Lung (tissue), 12 donors: ENCODE data around the gene SIM2. TPM values are rescaled to one million over a fixed set of nuclear protein-coding genes. Genes with fewer than 3 reads are reported as not detected.

Experiments used
- ATAC-seq: fragments of 200-7000 bp; cut with Tn5 transposase; one replicate; pipeline ENCODE4 v1.9.1; 2020; ENCODE audit warnings: moderate number of reproducible peaks; ENCODE audit not compliant: insufficient read depth, low FRiP score
- DNase-seq, 3 donors: peaks; one replicate each; pipeline ENCODE4 v3.0.0-alpha.2; 2013 to 2017
- H3K27ac ChIP-seq, 2 donors: one replicate each; pipeline ENCODE4 v1.5.1; 2013; ENCODE audit warnings: mild to moderate bottlenecking in 2 of 2, moderate library complexity in 2 of 2, control low read depth in 1 of 2, inconsistent platforms in 1 of 2, low read depth in 1 of 2, low read length in 1 of 2
- H3K27me3 ChIP-seq, 3 donors: one replicate each; pipeline ENCODE4 v1.5.1; 2013; ENCODE audit warnings: low read length in 2 of 3; ENCODE audit not compliant: control insufficient read depth in 3 of 3, insufficient read depth in 3 of 3
- H3K36me3 ChIP-seq, 4 donors: one replicate each; pipeline ENCODE4 v1.5.1; 2013; ENCODE audit warnings: low read length in 4 of 4, mild to moderate bottlenecking in 1 of 4, moderate library complexity in 1 of 4; ENCODE audit not compliant: control insufficient read depth in 4 of 4, insufficient read depth in 4 of 4
- H3K4me1 ChIP-seq, 5 donors: one replicate each; pipeline ENCODE4 v1.5.1; 2013; ENCODE audit warnings: low read length in 5 of 5, mild to moderate bottlenecking in 2 of 5, moderate library complexity in 1 of 5; ENCODE audit not compliant: control insufficient read depth in 5 of 5, insufficient read depth in 5 of 5
- H3K4me3 ChIP-seq: one replicate; pipeline ENCODE4 v1.5.1; 2013; ENCODE audit warnings: mild to moderate bottlenecking, control low read depth, moderate library complexity
- H3K9ac ChIP-seq, 2 donors: one replicate each; pipeline ENCODE4 v1.5.1; 2013; ENCODE audit warnings: low read length in 2 of 2, control low read depth in 1 of 2; ENCODE audit not compliant: insufficient read depth in 1 of 2
- H3K9me3 ChIP-seq, 4 donors: one replicate each; pipeline ENCODE4 v1.5.1; 2013; ENCODE audit warnings: low read length in 3 of 4, mild to moderate bottlenecking in 1 of 4, moderate library complexity in 1 of 4; ENCODE audit not compliant: control insufficient read depth in 4 of 4, insufficient read depth in 3 of 4
- CTCF ChIP-seq: IDR thresholded peaks from 2 replicates; pipeline ENCODE4 v1.5.1; 2012; ENCODE audit warnings: mild to moderate bottlenecking; ENCODE audit errors: control extremely low read depth, extremely low read depth
- WGBS, 2 donors: extraction: QIAGEN DNeasy Blood & Tissue Kit; methylation state at CpG; one replicate each; pipeline ENCODE4 v1.1.7; 2013; 5-methylcytosine and 5-hydroxymethylcytosine counted together
- polyA plus RNA-seq, 2 donors: library from polyadenylated mRNA; stranded (reverse); fragments of 200-250 nt; gene quantifications; one replicate each; pipeline ENCODE4 v1.2.1, GENCODE V29; 2013
- total RNA-seq, 2 donors: library from RNA; depleted of rRNA in 1 of 2; stranded (reverse); fragments of >200 nt in 1 of 2; gene quantifications; one replicate each; pipeline ENCODE4 v1.2.1, GENCODE V29; 2014 to 2021
- donor health status: control.
- donor health status: control.
- donor health status: Bipolar disorder and iron deficiency.
- donor health status: healthy.
- donor health status: DM: yes; HTN: yes; CAD: no.

The SIM2 gene
- total and polyA plus RNA-seq, 4 donors: not detected

GRCh38 chr21:36678538-36678937, 20.4 kb upstream of the SIM2 start:
- ATAC-seq (no peak), DNase-seq (no peak)
- H3K36me3 ChIP-seq: no peaks in the 10 kb centered on the region
- H3K27ac ChIP-seq: no peak overlapping the region
- no peak overlapping the region for H3K9ac ChIP-seq
- no peaks in the 10 kb centered on the region for H3K4me1 ChIP-seq
- H3K4me3 ChIP-seq: no peak overlapping the region
- peaks cover 0 to 12% (median 6%) of the 10 kb centered on the region in 4 donors for H3K9me3 ChIP-seq
- 86 to 98% methylated on average over 2 of the region's 2 CpGs for WGBS, 2 donors
- TF ChIP-seq CTCF: no peak
- peaks cover 3 to 16% (median 5%) of the 10 kb centered on the region in 3 donors for H3K27me3 ChIP-seq

GRCh38 chr21:36681117-36681631, 17.7 kb upstream of the SIM2 start:
- WGBS, 2 donors: 91 to 92% methylated on average over 2 of the region's 2 CpGs
- no peak overlapping the region for H3K4me3 ChIP-seq
- peaks cover 4 to 33% (median 13%) of the 10 kb centered on the region in 3 donors for H3K27me3 ChIP-seq
- H3K27ac ChIP-seq: no peak overlapping the region
- H3K36me3 ChIP-seq: no peaks in the 10 kb centered on the region
- no peak overlapping the region for H3K9ac ChIP-seq
- ATAC-seq (no peak), DNase-seq (no peak)
- H3K4me1 ChIP-seq: no peaks in the 10 kb centered on the region
- peaks cover 0 to 12% (median 4%) of the 10 kb centered on the region in 4 donors for H3K9me3 ChIP-seq
- TF ChIP-seq CTCF: no peak

GRCh38 chr21:36684957-36685714, 13.8 kb upstream of the SIM2 start:
- 39 to 50% methylated on average over 2 of the region's 2 CpGs for WGBS, 2 donors
- no peak overlapping the region for H3K27ac ChIP-seq
- H3K27me3 ChIP-seq: peaks cover 17 to 60% (median 28%) of the 10 kb centered on the region in 3 donors
- no peak overlapping the region for H3K4me3 ChIP-seq
- DNase-seq (no peak), ATAC-seq (no peak)
- TF ChIP-seq CTCF: no peak
- H3K9ac ChIP-seq: no peak overlapping the region
- H3K4me1 ChIP-seq: peaks cover 0 to 3% (median 0%) of the 10 kb centered on the region in 5 donors
- peaks cover 0 to 15% (median 6%) of the 10 kb centered on the region in 4 donors for H3K9me3 ChIP-seq
- no peaks in the 10 kb centered on the region for H3K36me3 ChIP-seq
